K562 (cell line): ENCODE measurements around the gene TMEM129.

Source experiments
- BRCA1 ChIP-seq, 2 experiments: fragments of 450-650 bp in 1 of 2; sonication (generic) in 1 of 2; formaldehyde crosslinking in 1 of 2; IDR thresholded peaks; 2 replicates each; pipeline versions ENCODE4 v1.5.0 to v1.6.1; 2017 to 2020; ENCODE audit warnings: mild to moderate bottlenecking in 1 of 2, missing genetic modification reagents in 1 of 2
- CTCF ChIP-seq, 3 experiments: IDR thresholded peaks in 2 of 3; conservative IDR thresholded peaks in 1 of 3; 2 replicates each; pipeline ENCODE4 v1.5.1; 2011 to 2012; ENCODE audit warnings: low read length in 3 of 3, mild to moderate bottlenecking in 3 of 3, control low read depth in 2 of 3, improper control_type of control experiment in 1 of 3, inconsistent platforms in 1 of 3, low read depth in 1 of 3, mixed read lengths in 1 of 3, moderate library complexity in 1 of 3; ENCODE audit not compliant: insufficient read depth in 2 of 3
- GTF2F1 ChIP-seq: IDR thresholded peaks from 2 replicates; pipeline ENCODE4 v1.6.1; 2011; ENCODE audit warnings: low read depth, low read length, improper control_type of control experiment

GRCh38 chr4:1760521-1761071 is 39.5 kb upstream of the TMEM129 start:
- TF ChIP-seq CTCF (IDR thresholded peaks at IDR 0.05 in 2 of 3, conservative IDR thresholded peaks at IDR 0.05 in 1 of 3; ENCODE audit: insufficient read depth in 2 of 3, low read depth in 1 of 3, low read length in 3 of 3): no peak
- TF ChIP-seq BRCA1 (IDR thresholded peaks at IDR 0.05): no peak
- no peak for TF ChIP-seq BRCA1 (CRISPR knock-in tag; IDR thresholded peaks at IDR 0.05)
- no peak for TF ChIP-seq GTF2F1
